ENCODE measurements around the gene GPR39. TPM values are rescaled to one million over a fixed set of nuclear protein-coding genes. Genes with fewer than 3 reads are reported as not detected.
A peak's percentile ranks its signal among the peaks of the same experiment; 100 is the strongest.

GPR39 gene
- total RNA-seq, 1 donor = 3.6 TPM

GRCh38 chr2:132678483-132678882 lies 261.9 kb downstream of the GPR39 start:
- Histone ChIP-seq H3K27ac (ENCODE audit: low read depth, low read length) (peak overlapping the region; percentile 73), H3K36me3 (ENCODE audit: insufficient read depth, low read length) (no peaks in the 10 kb centered on the region)

GRCh38 chr2:132680544-132680943 lies 263.9 kb downstream of the GPR39 start:
- no peaks in the 10 kb centered on the region for H3K36me3 ChIP-seq (ENCODE audit: insufficient read depth, low read length)
- no peak for TF ChIP-seq CTCF (IDR thresholded peaks at IDR 0.05; ENCODE audit: extremely low read depth, low read depth, low read length)
- no peak overlapping the region for H3K4me2 ChIP-seq (ENCODE audit: insufficient read depth, low read length)

More at GRCh38 chr2:132678483-132678882, 261.9 kb downstream of the GPR39 start:
- DNase-seq (ENCODE audit: insufficient read length, low spot score, missing footprints) = no peak
- Histone ChIP-seq H3K27me3 (ENCODE audit: insufficient read depth, low read length) (no peaks in the 10 kb centered on the region), H3K4me2 (ENCODE audit: insufficient read depth, low read length) (peak overlapping the region; percentile 35), H3K79me2 (ENCODE audit: insufficient read depth, low read length) (no peaks in the 10 kb centered on the region), H2AFZ (ENCODE audit: low read length) (no peak overlapping the region), H4K20me1 (ENCODE audit: insufficient read depth, low read length) (no peaks in the 10 kb centered on the region), H3K9me3 (ENCODE audit: low read depth, low read length) (no peaks in the 10 kb centered on the region), H3K4me1 (ENCODE audit: insufficient read depth, low read length) (peaks cover 22% of the 10 kb centered on the region), H3K4me3 (ENCODE audit: insufficient read depth, low read length) (no peak overlapping the region)
- TF ChIP-seq CTCF (IDR thresholded peaks at IDR 0.05; ENCODE audit: extremely low read depth, low read depth, low read length) = no peak

GRCh38 chr2:132681766-132682165 lies 265.2 kb downstream of the GPR39 start:
- H3K4me2 ChIP-seq (ENCODE audit: insufficient read depth, low read length) = no peak overlapping the region
- no peaks in the 10 kb centered on the region for H3K36me3 ChIP-seq (ENCODE audit: insufficient read depth, low read length)
- DNase-seq (ENCODE audit: insufficient read length, low spot score, missing footprints) = no peak
- peaks cover 22% of the 10 kb centered on the region for H3K4me1 ChIP-seq (ENCODE audit: insufficient read depth, low read length)
- no peaks in the 10 kb centered on the region for H3K9me3 ChIP-seq (ENCODE audit: low read depth, low read length)
- no peak for TF ChIP-seq CTCF (IDR thresholded peaks at IDR 0.05; ENCODE audit: extremely low read depth, low read depth, low read length)
- H4K20me1 ChIP-seq (ENCODE audit: insufficient read depth, low read length) = no peaks in the 10 kb centered on the region
- H3K27ac ChIP-seq (ENCODE audit: low read depth, low read length) = no peak overlapping the region
- H3K27me3 ChIP-seq (ENCODE audit: insufficient read depth, low read length) = no peaks in the 10 kb centered on the region
- no peaks in the 10 kb centered on the region for H3K79me2 ChIP-seq (ENCODE audit: insufficient read depth, low read length)
- H2AFZ ChIP-seq (ENCODE audit: low read length) = no peak overlapping the region
- H3K4me3 ChIP-seq (ENCODE audit: insufficient read depth, low read length) = no peak overlapping the region

More at GRCh38 chr2:132680544-132680943, 263.9 kb downstream of the GPR39 start:
- H3K79me2 ChIP-seq (ENCODE audit: insufficient read depth, low read length) = no peaks in the 10 kb centered on the region
- no peak overlapping the region for H3K27ac ChIP-seq (ENCODE audit: low read depth, low read length)
- no peak overlapping the region for H3K4me3 ChIP-seq (ENCODE audit: insufficient read depth, low read length)
- no peaks in the 10 kb centered on the region for H3K27me3 ChIP-seq (ENCODE audit: insufficient read depth, low read length)
- H3K4me1 ChIP-seq (ENCODE audit: insufficient read depth, low read length) = peaks cover 22% of the 10 kb centered on the region
- H2AFZ ChIP-seq (ENCODE audit: low read length) = no peak overlapping the region
- H4K20me1 ChIP-seq (ENCODE audit: insufficient read depth, low read length) = no peaks in the 10 kb centered on the region
- H3K9me3 ChIP-seq (ENCODE audit: low read depth, low read length) = no peaks in the 10 kb centered on the region
- no peak for DNase-seq (ENCODE audit: insufficient read length, low spot score, missing footprints)

- no peaks in the 10 kb centered on the region for H3K79me2 ChIP-seq (ENCODE audit: insufficient read depth, low read length)
- no peaks in the 10 kb centered on the region for H3K9me3 ChIP-seq (ENCODE audit: low read depth, low read length)
- H3K4me2 ChIP-seq (ENCODE audit: insufficient read depth, low read length) = no peak overlapping the region
- H3K4me3 ChIP-seq (ENCODE audit: insufficient read depth, low read length) = no peak overlapping the region
- no peaks in the 10 kb centered on the region for H4K20me1 ChIP-seq (ENCODE audit: insufficient read depth, low read length)
- H2AFZ ChIP-seq (ENCODE audit: low read length) = peak overlapping the region; percentile 35
- H3K36me3 ChIP-seq (ENCODE audit: insufficient read depth, low read length) = no peaks in the 10 kb centered on the region
- peaks cover 16% of the 10 kb centered on the region for H3K4me1 ChIP-seq (ENCODE audit: insufficient read depth, low read length)
- DNase-seq (ENCODE audit: insufficient read length, low spot score, missing footprints) = no peak
- H3K27ac ChIP-seq (ENCODE audit: low read depth, low read length) = no peak overlapping the region
- TF ChIP-seq CTCF (IDR thresholded peaks at IDR 0.05; ENCODE audit: extremely low read depth, low read depth, low read length) = no peak
- no peaks in the 10 kb centered on the region for H3K27me3 ChIP-seq (ENCODE audit: insufficient read depth, low read length)
Measured at GRCh38 chr2:132690664-132691303, 274.2 kb downstream of the GPR39 start.
